Naive B cell (primary cell): ENCODE measurements around the gene PCDHA11. TPM values are rescaled to one million over a fixed set of nuclear protein-coding genes. Genes with fewer than 3 reads are reported as not detected.

ENCODE experiments used
- polyA plus RNA-seq, 6 donors: library from polyadenylated mRNA; unstranded; fragments of 300-500 nt; fragmentation: Illumina TruSeq; gene quantifications; one replicate each; pipeline ENCODE4 v1.2.3, GENCODE V29; 2021; ENCODE audit warnings: low read depth in 6 of 6

The PCDHA11 gene
- polyA plus RNA-seq, 6 donors from 2014 or later = not detected

Other genes with a start within 250 kb of the PCDHA11 start
- gene CD14, start 235.8 kb upstream of the PCDHA11 start, polyA plus RNA-seq = 10 to 100 TPM in 1 of 6 donors, 1 to 10 TPM in 5; 1.5 to 10.2 (median 2.8) TPM
- gene TMCO6, start 229.5 kb upstream of the PCDHA11 start, polyA plus RNA-seq = 10 to 100 TPM in 4 of 6 donors, 1 to 10 TPM in 2; 7.6 to 13.0 (median 11.4) TPM
- 100 to 1,000 TPM in 5 of 6 donors, 10 to 100 TPM in 1; 94.5 to 167 (median 152) TPM for gene NDUFA2, start 221.3 kb upstream of the PCDHA11 start, polyA plus RNA-seq
- 100 to 1,000 TPM in 5 of 6 donors, 10 to 100 TPM in 1; 83.8 to 170 (median 140) TPM for gene IK, start 221.1 kb upstream of the PCDHA11 start, polyA plus RNA-seq
- gene WDR55, start 204.1 kb upstream of the PCDHA11 start, polyA plus RNA-seq = 10 to 100 TPM in 4 of 6 donors, 1 to 10 TPM in 2; 5.7 to 15.1 (median 10.3) TPM
- gene DND1, start 195.4 kb upstream of the PCDHA11 start, polyA plus RNA-seq = under 1 TPM in 1 of 6 donors, not detected in 5; 0.21 TPM
- gene HARS1, start 177.6 kb upstream of the PCDHA11 start, polyA plus RNA-seq = 10 to 100 TPM; 37.6 to 73.5 (median 40.3) TPM
- gene HARS2, start 177.5 kb upstream of the PCDHA11 start, polyA plus RNA-seq = 10 to 100 TPM; 12.2 to 26.2 (median 18.7) TPM
- 10 to 100 TPM; 68.6 to 85.8 (median 76.7) TPM for gene ZMAT2, start 168.5 kb upstream of the PCDHA11 start, polyA plus RNA-seq
- not detected for gene PCDHA1, start 82.8 kb upstream of the PCDHA11 start, polyA plus RNA-seq
- gene PCDHA2, start 74.1 kb upstream of the PCDHA11 start, polyA plus RNA-seq = not detected
- gene PCDHA3, start 67.9 kb upstream of the PCDHA11 start, polyA plus RNA-seq = not detected
- not detected for gene PCDHA4, start 61.9 kb upstream of the PCDHA11 start, polyA plus RNA-seq
- gene PCDHA5, start 47.3 kb upstream of the PCDHA11 start, polyA plus RNA-seq = not detected
- gene PCDHA6, start 41.0 kb upstream of the PCDHA11 start, polyA plus RNA-seq = not detected
- not detected for gene PCDHA7, start 34.7 kb upstream of the PCDHA11 start, polyA plus RNA-seq
- not detected for gene PCDHA8, start 27.8 kb upstream of the PCDHA11 start, polyA plus RNA-seq
- gene PCDHA9, start 20.6 kb upstream of the PCDHA11 start, polyA plus RNA-seq = not detected
- not detected for gene PCDHA10, start 13.1 kb upstream of the PCDHA11 start, polyA plus RNA-seq
- gene PCDHA12, start 6.4 kb downstream of the PCDHA11 start, polyA plus RNA-seq = not detected
- not detected for gene PCDHA13, start 13.2 kb downstream of the PCDHA11 start, polyA plus RNA-seq
- gene PCDHAC1, start 57.3 kb downstream of the PCDHA11 start, polyA plus RNA-seq = not detected
- not detected for gene PCDHAC2, start 97.5 kb downstream of the PCDHA11 start, polyA plus RNA-seq
- gene PCDHB1, start 182.4 kb downstream of the PCDHA11 start, polyA plus RNA-seq = not detected
- under 1 TPM in 1 of 6 donors, not detected in 5; 0.13 TPM for gene PCDHB2, start 225.7 kb downstream of the PCDHA11 start, polyA plus RNA-seq
- gene PCDHB3, start 231.5 kb downstream of the PCDHA11 start, polyA plus RNA-seq = not detected